Glomerular visceral epithelial cell (primary cell): ENCODE data around the gene ZNF41.
A peak's percentile ranks its signal among the peaks of the same experiment; 100 is the strongest.
"Not testable (repeated sequence)": the region's sequence is repeated elsewhere in the genome, so short reads cannot be mapped to it uniquely, and the experiment has no call there.

ENCODE experiments used
- DNase-seq: peaks from one replicate; pipeline ENCODE4 v3.0.0-alpha.2; 2016; ENCODE audit errors: extremely low spot score

ZNF41 gene

GRCh38 chrX:47482512-47483305, at the start of gene ZNF41:
Gene ZNF41, minus strand, starts transcription at chrX:47483222. Its CDS starts 15,741 bp downstream, at chrX:47467481.
- peak; percentile 85 for DNase-seq

GRCh38 chrX:47530049-47530448, 47.0 kb upstream of the ZNF41 start:
- DNase-seq, result no peak

- DNase-seq, result no peak
These were observed 46.5 kb upstream of the ZNF41 start for GRCh38 chrX:47529548-47529947.

- no peak for DNase-seq
These were observed 40.7 kb upstream of the ZNF41 start for GRCh38 chrX:47523713-47524166.

- DNase-seq, result peak; percentile 80
These were observed 40.3 kb upstream of the ZNF41 start for GRCh38 chrX:47523297-47523696.

- peak; percentile 3 for DNase-seq
These were observed 35.1 kb upstream of the ZNF41 start for GRCh38 chrX:47518144-47518543.

- DNase-seq, result peak; percentile 46
These were observed 33.1 kb upstream of the ZNF41 start for GRCh38 chrX:47515941-47516665.

- peak; percentile 44 for DNase-seq
These were observed 31.7 kb upstream of the ZNF41 start for GRCh38 chrX:47514533-47515235.

- DNase-seq, result not testable (repeated sequence)
These were observed 30.3 kb upstream of the ZNF41 start for GRCh38 chrX:47513034-47513965.

GRCh38 chrX:47512383-47512782, 29.4 kb upstream of the ZNF41 start:
- not testable (repeated sequence) for DNase-seq

- no peak for DNase-seq
These were observed 24.3 kb upstream of the ZNF41 start for GRCh38 chrX:47507153-47507867.

- no peak for DNase-seq
These were observed 20.1 kb upstream of the ZNF41 start for GRCh38 chrX:47503151-47503550.

- DNase-seq, result no peak
These were observed 19.5 kb upstream of the ZNF41 start for GRCh38 chrX:47502316-47503125.

GRCh38 chrX:47501226-47502074, 18.4 kb upstream of the ZNF41 start:
- DNase-seq, result no peak

GRCh38 chrX:47500554-47500953, 17.5 kb upstream of the ZNF41 start:
- DNase-seq, result no peak

- no peak for DNase-seq
These were observed 16.3 kb upstream of the ZNF41 start for GRCh38 chrX:47499293-47499692.

- no peak for DNase-seq
These were observed 15.4 kb upstream of the ZNF41 start for GRCh38 chrX:47498411-47498810.

- DNase-seq, result no peak
These were observed 14.4 kb upstream of the ZNF41 start for GRCh38 chrX:47497271-47497888.
